GM21390 (cell line): Measurements from ENCODE around the gene DNAAF5.

ENCODE experiments used
- ATAC-seq: cut with Tn5 transposase; IDR thresholded peaks from one replicate; pipeline ENCODE4 v1.9.1; 2021; ENCODE audit not compliant: unreplicated experiment

Gene DNAAF5

GRCh38 chr7:831596-832166 is 105.2 kb downstream of the DNAAF5 start:
- ATAC-seq = peak; percentile 63

GRCh38 chr7:832167-832967 is 105.9 kb downstream of the DNAAF5 start, which contains the start of gene SUN1:
TSS of gene SUN1 (plus strand) at chr7:832476. CDS start at chr7:832525, 49 bp downstream.
- peak; percentile 44 for ATAC-seq

GRCh38 chr7:832968-833424 is 106.5 kb downstream of the DNAAF5 start:
- no peak for ATAC-seq

GRCh38 chr7:833601-834258 is 107.2 kb downstream of the DNAAF5 start:
- ATAC-seq = no peak

- ATAC-seq = no peak
Measured at GRCh38 chr7:834277-834676, 107.8 kb downstream of the DNAAF5 start.

GRCh38 chr7:835021-835420 is 108.5 kb downstream of the DNAAF5 start:
- ATAC-seq = no peak

GRCh38 chr7:835485-836401 is 109.2 kb downstream of the DNAAF5 start:
- no peak for ATAC-seq
